Measurements from ENCODE around the gene ALX4. TPM values are rescaled to one million over a fixed set of nuclear protein-coding genes. Genes with fewer than 3 reads are reported as not detected.
A peak's percentile ranks its signal among the peaks of the same experiment; 100 is the strongest.

ALX4 gene
- polyA plus RNA-seq, 2 donors: under 0.01 TPM; not detected in 1

DNA sequence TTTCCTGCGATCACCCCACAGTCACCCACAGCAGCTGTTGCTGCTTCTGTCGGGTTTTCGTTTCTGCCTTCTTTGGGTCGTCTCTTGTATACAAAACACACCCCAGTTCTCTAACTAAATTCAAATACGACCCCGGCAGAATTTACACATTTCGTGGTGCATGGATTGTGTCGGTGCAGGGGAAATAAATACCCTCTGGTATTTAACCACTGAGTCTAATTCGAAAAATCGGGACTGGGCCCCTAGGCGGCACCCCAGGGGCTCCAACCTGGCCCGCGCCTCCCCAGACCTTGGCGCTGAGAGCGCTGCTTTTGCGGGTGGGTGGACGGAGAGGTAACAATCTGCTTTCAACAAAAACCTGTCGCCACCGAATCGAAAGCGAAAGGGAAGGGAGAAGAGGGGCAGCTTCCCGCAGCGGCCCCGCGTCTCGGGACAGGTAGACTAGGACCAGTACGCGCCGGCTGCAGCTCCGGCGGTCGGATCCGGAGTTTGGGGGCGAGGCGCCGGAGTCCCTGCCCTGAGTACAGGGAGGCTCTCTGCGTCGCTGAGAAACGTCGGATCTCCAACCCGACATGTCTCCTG, 4.4 kb downstream of the ALX4 start:
- Histone ChIP-seq H3K9me3 (ENCODE audit: control insufficient read depth in 2 of 2, insufficient read depth in 1 of 2, low read depth in 1 of 2, low read length in 1 of 2) (peaks cover 0 to 5% of the 10 kb centered on the region in 2 donors), H3K4me1 (ENCODE audit: control insufficient read depth in 2 of 2, insufficient read depth in 2 of 2, low read length in 1 of 2) (peaks cover 10 to 13% of the 10 kb centered on the region in 2 donors), H3K27ac (ENCODE audit: low read depth in 2 of 2, low read length in 1 of 2) (no peak overlapping the region), H3K4me3 (ENCODE audit: low read depth in 1 of 2, low read length in 2 of 2) (peak overlapping the region; percentile 58 to 63), H3K27me3 (ENCODE audit: control insufficient read depth in 1 of 2, insufficient read depth in 2 of 2, low read length in 2 of 2) (peaks cover 12 to 56% of the 10 kb centered on the region in 2 donors), H3K36me3 (ENCODE audit: control insufficient read depth in 2 of 2, insufficient read depth in 2 of 2, low read length in 1 of 2) (no peaks in the 10 kb centered on the region)
- WGBS, 2 donors: 4 to 8% methylated on average over 41 of the region's 41 CpGs

DNA sequence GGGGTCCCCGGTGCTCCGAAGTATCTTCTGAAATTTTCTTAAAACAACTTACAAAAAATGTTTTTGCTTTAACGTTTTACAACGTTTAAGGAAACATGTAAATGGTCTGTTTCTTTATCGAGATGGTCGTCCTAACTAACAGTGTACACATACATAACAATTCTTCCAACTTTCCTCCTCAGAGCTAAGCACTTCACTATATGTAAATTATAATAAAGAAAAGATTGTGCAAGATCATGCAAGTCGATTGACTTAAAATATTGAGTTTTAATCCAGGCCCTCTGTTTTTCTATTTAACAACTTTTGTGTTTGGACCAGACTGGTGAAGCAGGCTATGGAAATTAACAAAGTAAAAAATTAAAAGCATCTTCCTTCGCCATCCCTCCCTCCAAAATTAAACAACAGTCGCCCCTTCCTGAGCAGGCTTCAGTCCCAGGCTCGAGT, 4.9 kb downstream of the ALX4 start:
- H3K27ac ChIP-seq (ENCODE audit: low read depth in 2 of 2, low read length in 1 of 2): no peak overlapping the region
- peaks cover 0 to 5% of the 10 kb centered on the region in 2 donors for H3K9me3 ChIP-seq (ENCODE audit: control insufficient read depth in 2 of 2, insufficient read depth in 1 of 2, low read depth in 1 of 2, low read length in 1 of 2)
- WGBS, 2 donors: 14 to 18% methylated on average over 10 of the region's 10 CpGs
- no peaks in the 10 kb centered on the region for H3K36me3 ChIP-seq (ENCODE audit: control insufficient read depth in 2 of 2, insufficient read depth in 2 of 2, low read length in 1 of 2)
- peaks cover 10 to 13% of the 10 kb centered on the region in 2 donors for H3K4me1 ChIP-seq (ENCODE audit: control insufficient read depth in 2 of 2, insufficient read depth in 2 of 2, low read length in 1 of 2)
- H3K27me3 ChIP-seq (ENCODE audit: control insufficient read depth in 1 of 2, insufficient read depth in 2 of 2, low read length in 2 of 2): peaks cover 9 to 50% of the 10 kb centered on the region in 2 donors
- H3K4me3 ChIP-seq (ENCODE audit: low read depth in 1 of 2, low read length in 2 of 2): peak overlapping the region in 1 of 2 donors; percentile 63

DNA sequence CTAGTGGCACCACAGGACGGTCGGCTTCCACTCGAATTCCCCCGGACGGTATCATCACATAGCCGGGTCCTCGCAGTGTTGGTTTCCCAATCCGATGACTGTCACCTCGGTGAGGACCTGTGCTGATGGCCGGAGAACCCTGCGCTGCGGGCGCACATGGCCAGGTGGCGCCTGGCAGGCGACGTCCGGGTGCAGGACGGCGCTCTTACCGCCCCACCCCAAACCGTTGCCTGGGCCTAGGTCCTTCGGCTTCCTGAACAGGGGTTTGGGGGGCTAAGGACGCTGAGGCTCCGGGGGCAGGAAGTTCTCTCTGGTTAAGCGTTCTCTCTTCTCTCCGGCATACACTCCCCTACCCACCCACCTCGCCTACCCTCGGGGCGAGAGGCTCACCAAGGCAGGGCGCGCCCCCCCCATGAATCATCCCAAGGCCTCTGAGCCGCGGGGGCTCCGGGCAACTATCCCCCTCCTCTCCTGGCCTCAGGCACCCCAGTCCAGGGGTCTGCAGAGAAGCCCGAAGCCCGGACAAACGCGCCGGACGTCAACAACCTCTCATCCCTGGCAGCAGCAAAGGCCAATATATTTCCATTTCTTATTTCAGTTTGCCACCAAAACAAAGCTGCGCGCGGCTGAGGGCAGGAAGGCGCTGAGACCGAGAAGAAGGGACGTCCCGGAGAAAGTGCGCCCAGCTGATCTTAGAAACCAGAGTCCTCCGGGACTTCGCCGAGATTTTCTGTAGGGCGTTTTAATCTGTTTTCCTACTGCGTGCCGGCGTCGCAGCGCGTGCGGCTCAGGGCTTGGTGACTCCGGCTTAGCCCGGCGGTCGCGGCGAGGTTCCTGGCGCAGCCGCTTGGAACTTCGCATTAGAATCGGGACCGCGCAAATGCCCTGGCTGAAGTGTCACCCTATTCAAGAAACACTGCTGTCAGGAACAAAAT, 5.6 kb downstream of the ALX4 start:
- peaks cover 9 to 44% of the 10 kb centered on the region in 2 donors for H3K27me3 ChIP-seq (ENCODE audit: control insufficient read depth in 1 of 2, insufficient read depth in 2 of 2, low read length in 2 of 2)
- 10 to 14% methylated on average over 66 to 71 of the region's 71 CpGs for WGBS, 2 donors
- H3K9me3 ChIP-seq (ENCODE audit: control insufficient read depth in 2 of 2, insufficient read depth in 1 of 2, low read depth in 1 of 2, low read length in 1 of 2): peaks cover 0 to 5% of the 10 kb centered on the region in 2 donors
- no peaks in the 10 kb centered on the region for H3K36me3 ChIP-seq (ENCODE audit: control insufficient read depth in 2 of 2, insufficient read depth in 2 of 2, low read length in 1 of 2)
- H3K4me1 ChIP-seq (ENCODE audit: control insufficient read depth in 2 of 2, insufficient read depth in 2 of 2, low read length in 1 of 2): peaks cover 6 to 7% of the 10 kb centered on the region in 2 donors
- no peak overlapping the region for H3K27ac ChIP-seq (ENCODE audit: low read depth in 2 of 2, low read length in 1 of 2)
- H3K4me3 ChIP-seq (ENCODE audit: low read depth in 1 of 2, low read length in 2 of 2): peak overlapping the region in 1 of 2 donors; percentile 12

DNA sequence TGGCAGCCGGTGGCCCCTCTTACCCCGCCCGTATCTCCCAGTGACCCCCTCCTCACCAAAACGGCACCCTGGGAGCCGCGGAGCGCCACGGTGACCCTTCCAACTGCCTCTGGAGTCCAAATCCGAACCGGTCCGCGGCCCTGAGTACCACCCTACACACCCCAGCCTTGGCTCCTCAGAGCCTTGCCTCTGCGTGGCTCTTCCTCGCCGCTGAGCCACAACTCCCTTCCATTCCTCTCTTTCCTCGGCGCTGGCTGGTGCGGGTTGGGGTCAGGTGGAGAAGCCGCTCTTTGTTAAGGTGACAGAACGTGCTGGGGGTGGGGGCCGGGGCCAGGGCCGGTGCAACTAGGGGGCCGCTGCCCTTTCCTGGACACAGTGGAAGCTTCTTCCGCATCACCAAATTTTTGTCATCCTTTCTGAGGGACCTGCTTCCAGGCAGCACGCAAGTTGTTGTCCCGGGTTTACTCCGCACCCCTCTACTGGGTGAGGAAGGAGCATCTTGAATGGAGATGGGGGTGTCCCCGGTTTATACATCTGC, 6.5 kb downstream of the ALX4 start:
- Histone ChIP-seq H3K9me3 (ENCODE audit: control insufficient read depth in 2 of 2, insufficient read depth in 1 of 2, low read depth in 1 of 2, low read length in 1 of 2) (peaks cover 0 to 5% of the 10 kb centered on the region in 2 donors), H3K36me3 (ENCODE audit: control insufficient read depth in 2 of 2, insufficient read depth in 2 of 2, low read length in 1 of 2) (no peaks in the 10 kb centered on the region), H3K4me3 (ENCODE audit: low read depth in 1 of 2, low read length in 2 of 2) (no peak overlapping the region), H3K27ac (ENCODE audit: low read depth in 2 of 2, low read length in 1 of 2) (no peak overlapping the region), H3K4me1 (ENCODE audit: control insufficient read depth in 2 of 2, insufficient read depth in 2 of 2, low read length in 1 of 2) (peaks cover 5 to 6% of the 10 kb centered on the region in 2 donors), H3K27me3 (ENCODE audit: control insufficient read depth in 1 of 2, insufficient read depth in 2 of 2, low read length in 2 of 2) (peaks cover 9 to 41% of the 10 kb centered on the region in 2 donors)
- 22 to 25% methylated on average over 28 of the region's 28 CpGs for WGBS, 2 donors

DNA sequence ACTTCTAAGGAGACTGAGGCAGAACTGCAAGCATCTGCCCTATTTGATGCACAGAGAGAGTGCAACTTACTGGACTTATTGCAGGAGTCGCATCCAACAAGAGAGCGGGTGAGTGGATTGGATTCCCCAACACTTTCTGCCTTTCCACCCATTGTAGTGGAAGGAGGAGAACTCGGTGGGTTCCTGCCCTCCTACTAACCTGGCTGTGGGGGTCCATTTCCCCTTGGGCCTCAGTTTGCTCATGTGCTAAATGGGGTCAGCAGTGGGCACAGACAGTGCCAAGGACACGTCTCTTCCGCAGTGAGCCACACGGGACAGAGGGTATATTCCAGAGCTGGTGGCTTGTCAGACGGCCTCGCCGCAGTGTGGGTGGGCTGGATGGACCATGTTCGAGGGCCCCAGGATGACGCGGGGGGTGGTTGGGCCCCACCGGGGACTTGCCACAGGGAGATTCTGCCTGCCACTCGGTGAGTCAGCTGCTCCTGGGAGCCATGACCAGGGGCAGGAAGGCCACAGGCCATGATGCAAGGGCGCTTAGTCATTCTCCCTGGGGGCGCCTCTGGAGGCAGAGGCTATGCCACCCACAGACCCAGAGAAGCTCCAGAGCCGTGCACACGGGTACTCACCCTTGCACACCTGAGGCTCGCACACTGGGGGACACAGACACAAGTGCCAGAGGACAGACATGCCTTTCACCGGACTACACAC, 8.2 kb downstream of the ALX4 start:
- Histone ChIP-seq H3K9me3 (ENCODE audit: control insufficient read depth in 2 of 2, insufficient read depth in 1 of 2, low read depth in 1 of 2, low read length in 1 of 2) (peaks cover 0 to 5% of the 10 kb centered on the region in 2 donors), H3K4me3 (ENCODE audit: low read depth in 1 of 2, low read length in 2 of 2) (no peak overlapping the region), H3K27me3 (ENCODE audit: control insufficient read depth in 1 of 2, insufficient read depth in 2 of 2, low read length in 2 of 2) (peaks cover 9 to 32% of the 10 kb centered on the region in 2 donors), H3K27ac (ENCODE audit: low read depth in 2 of 2, low read length in 1 of 2) (no peak overlapping the region), H3K36me3 (ENCODE audit: control insufficient read depth in 2 of 2, insufficient read depth in 2 of 2, low read length in 1 of 2) (no peaks in the 10 kb centered on the region), H3K4me1 (ENCODE audit: control insufficient read depth in 2 of 2, insufficient read depth in 2 of 2, low read length in 1 of 2) (peaks cover 5 to 6% of the 10 kb centered on the region in 2 donors)
- 75 to 80% methylated on average over 20 of the region's 20 CpGs for WGBS, 2 donors

DNA sequence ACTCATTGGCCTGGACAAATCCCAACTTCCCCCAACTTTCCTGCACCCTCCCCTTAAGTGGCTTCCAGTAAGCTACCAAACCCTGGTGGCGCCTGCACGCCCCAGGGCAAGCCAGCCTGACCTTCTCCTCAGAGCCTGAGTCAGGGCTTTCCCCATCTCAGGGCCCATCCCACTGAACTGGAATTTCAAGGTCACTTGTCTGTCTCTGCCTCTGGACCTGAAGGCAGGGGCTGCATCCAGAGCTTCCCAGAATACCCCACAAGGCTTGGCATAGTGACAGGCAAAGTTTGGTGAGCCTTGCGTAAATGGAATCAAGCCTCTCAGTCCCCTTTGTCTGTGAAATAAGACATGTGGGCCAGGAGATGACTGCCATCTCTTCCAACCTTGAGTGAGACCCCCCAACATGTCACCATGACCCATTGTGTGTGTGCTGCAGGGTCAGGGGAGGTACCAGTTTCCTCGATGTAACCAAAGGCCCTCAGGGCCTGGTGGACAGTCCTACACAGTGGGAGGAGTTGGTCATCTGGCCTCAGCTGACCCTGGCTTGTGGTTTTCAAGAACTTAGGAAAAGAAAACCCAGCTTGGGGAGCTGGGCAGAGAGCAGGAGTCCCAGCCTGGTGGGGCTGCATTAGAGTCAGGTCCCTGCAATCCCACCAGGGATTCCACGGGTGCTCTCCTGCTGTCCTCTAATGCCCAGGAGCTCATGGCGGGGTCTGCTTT, 8.9 kb downstream of the ALX4 start:
- Histone ChIP-seq H3K4me1 (ENCODE audit: control insufficient read depth in 2 of 2, insufficient read depth in 2 of 2, low read length in 1 of 2) (peaks cover 5 to 6% of the 10 kb centered on the region in 2 donors), H3K27me3 (ENCODE audit: control insufficient read depth in 1 of 2, insufficient read depth in 2 of 2, low read length in 2 of 2) (peaks cover 9 to 26% of the 10 kb centered on the region in 2 donors), H3K27ac (ENCODE audit: low read depth in 2 of 2, low read length in 1 of 2) (no peak overlapping the region), H3K4me3 (ENCODE audit: low read depth in 1 of 2, low read length in 2 of 2) (no peak overlapping the region), H3K9me3 (ENCODE audit: control insufficient read depth in 2 of 2, insufficient read depth in 1 of 2, low read depth in 1 of 2, low read length in 1 of 2) (peaks cover 0 to 5% of the 10 kb centered on the region in 2 donors), H3K36me3 (ENCODE audit: control insufficient read depth in 2 of 2, insufficient read depth in 2 of 2, low read length in 1 of 2) (no peaks in the 10 kb centered on the region)
- 79 to 82% methylated on average over 6 of the region's 6 CpGs for WGBS, 2 donors

DNA sequence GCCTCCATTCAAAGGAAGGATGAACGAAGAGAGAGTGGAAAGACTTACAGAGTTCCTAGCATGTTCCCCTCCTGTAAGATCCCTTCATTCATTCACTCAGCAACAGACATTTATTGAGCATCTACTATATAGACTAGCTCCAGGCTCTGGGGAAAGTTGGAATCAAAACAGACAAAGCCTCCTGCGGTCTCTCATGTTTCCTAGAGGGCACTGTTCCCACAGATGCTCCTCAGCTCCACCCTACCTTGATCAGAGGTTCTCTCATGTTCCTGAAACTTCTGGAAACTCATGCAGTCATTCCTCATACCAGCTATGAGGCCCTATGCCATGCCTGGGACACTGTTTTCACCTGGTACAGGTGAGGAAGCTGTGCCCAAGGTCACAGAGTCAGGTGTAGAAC, 11.1 kb downstream of the ALX4 start:
- 66 to 83% methylated on average over 2 of the region's 2 CpGs for WGBS, 2 donors
- peaks cover 9% of the 10 kb centered on the region in 2 donors for H3K27me3 ChIP-seq (ENCODE audit: control insufficient read depth in 1 of 2, insufficient read depth in 2 of 2, low read length in 2 of 2)
- peaks cover 0 to 2% of the 10 kb centered on the region in 2 donors for H3K9me3 ChIP-seq (ENCODE audit: control insufficient read depth in 2 of 2, insufficient read depth in 1 of 2, low read depth in 1 of 2, low read length in 1 of 2)
- no peak overlapping the region for H3K27ac ChIP-seq (ENCODE audit: low read depth in 2 of 2, low read length in 1 of 2)
- H3K4me1 ChIP-seq (ENCODE audit: control insufficient read depth in 2 of 2, insufficient read depth in 2 of 2, low read length in 1 of 2): no peaks in the 10 kb centered on the region
- H3K4me3 ChIP-seq (ENCODE audit: low read depth in 1 of 2, low read length in 2 of 2): no peak overlapping the region
- no peaks in the 10 kb centered on the region for H3K36me3 ChIP-seq (ENCODE audit: control insufficient read depth in 2 of 2, insufficient read depth in 2 of 2, low read length in 1 of 2)

DNA sequence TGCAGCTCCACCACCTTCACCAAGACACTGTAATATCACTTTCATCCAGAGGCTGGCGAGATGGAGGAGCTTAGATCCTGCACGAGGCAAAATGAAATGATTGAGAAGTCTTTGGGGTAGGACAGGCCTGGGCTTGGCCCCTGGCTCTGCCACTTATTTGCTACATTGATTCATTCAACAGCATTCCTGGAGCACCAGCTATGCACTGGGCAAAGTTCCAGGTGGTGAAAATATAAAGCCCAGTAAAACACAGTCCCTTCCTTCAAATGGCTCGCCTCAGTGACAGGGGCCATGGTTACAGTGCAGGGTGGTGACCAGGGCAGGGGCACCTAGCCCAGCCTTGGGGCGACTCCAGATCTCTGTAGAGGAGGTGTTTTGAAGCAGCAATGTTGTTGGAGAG, 19.7 kb downstream of the ALX4 start:
- H3K9me3 ChIP-seq (ENCODE audit: control insufficient read depth in 2 of 2, insufficient read depth in 1 of 2, low read depth in 1 of 2, low read length in 1 of 2): no peaks in the 10 kb centered on the region
- 41 to 46% methylated on average over 4 of the region's 4 CpGs for WGBS, 2 donors
- H3K4me1 ChIP-seq (ENCODE audit: control insufficient read depth in 2 of 2, insufficient read depth in 2 of 2, low read length in 1 of 2): no peaks in the 10 kb centered on the region
- H3K27me3 ChIP-seq (ENCODE audit: control insufficient read depth in 1 of 2, insufficient read depth in 2 of 2, low read length in 2 of 2): no peaks in the 10 kb centered on the region
- H3K27ac ChIP-seq (ENCODE audit: low read depth in 2 of 2, low read length in 1 of 2): no peak overlapping the region
- H3K36me3 ChIP-seq (ENCODE audit: control insufficient read depth in 2 of 2, insufficient read depth in 2 of 2, low read length in 1 of 2): no peaks in the 10 kb centered on the region
- H3K4me3 ChIP-seq (ENCODE audit: low read depth in 1 of 2, low read length in 2 of 2): no peak overlapping the region
